Measurements from ENCODE around the gene NUP214. TPM values are rescaled to one million over a fixed set of nuclear protein-coding genes. Genes with fewer than 3 reads are reported as not detected.
"Not testable (repeated sequence)": the region's sequence is repeated elsewhere in the genome, so short reads cannot be mapped to it uniquely, and the experiment has no call there.

Gene NUP214
- total and polyA plus RNA-seq, 4 donors = 6.6 to 63.6 (median 40.3) TPM

GRCh38 chr9:131238402-131239021 lies 113.1 kb downstream of the NUP214 start:
- Histone ChIP-seq H3K27me3 (ENCODE audit: control insufficient read depth in 1 of 2, insufficient read depth in 2 of 2, low read length in 1 of 2) (no peaks in the 10 kb centered on the region), H3K27ac (ENCODE audit: low read depth in 1 of 2, low read length in 2 of 2) (no peak overlapping the region), H3K9me3 (ENCODE audit: control insufficient read depth, low read length) (no peaks in the 10 kb centered on the region), H3K36me3 (ENCODE audit: control insufficient read depth in 1 of 2, insufficient read depth in 2 of 2, low read length in 1 of 2) (peaks cover 0 to 7% of the 10 kb centered on the region in 2 donors), H3K4me3 (ENCODE audit: low read length in 2 of 2) (no peak overlapping the region), H3K4me1 (ENCODE audit: control insufficient read depth in 1 of 2, insufficient read depth in 2 of 2, low read length in 2 of 2) (no peaks in the 10 kb centered on the region)
- DNase-seq = no peak
- no peak for ATAC-seq (ENCODE audit: low FRiP score)
- intact Hi-C loops (cut with DNase I) = loop anchor here in 1 of 2 donors (5.0 kb wide), 1 partner anchor 49 kb away; the partner anchor contains the start of gene PLPP7
- 22 to 25% methylated on average over 23 of the region's 23 CpGs for WGBS, 2 donors

GRCh38 chr9:131239161-131239975 lies 114.0 kb downstream of the NUP214 start:
- Histone ChIP-seq H3K36me3 (ENCODE audit: control insufficient read depth in 1 of 2, insufficient read depth in 2 of 2, low read length in 1 of 2) (peaks cover 0 to 2% of the 10 kb centered on the region in 2 donors), H3K4me1 (ENCODE audit: control insufficient read depth in 1 of 2, insufficient read depth in 2 of 2, low read length in 2 of 2) (no peaks in the 10 kb centered on the region), H3K27ac (ENCODE audit: low read depth in 1 of 2, low read length in 2 of 2) (no peak overlapping the region), H3K9me3 (ENCODE audit: control insufficient read depth, low read length) (no peaks in the 10 kb centered on the region), H3K4me3 (ENCODE audit: low read length in 2 of 2) (no peak overlapping the region), H3K27me3 (ENCODE audit: control insufficient read depth in 1 of 2, insufficient read depth in 2 of 2, low read length in 1 of 2) (no peaks in the 10 kb centered on the region)
- no peak for ATAC-seq (ENCODE audit: low FRiP score)
- DNase-seq = peak in 1 of 2 donors; percentile 57
- WGBS, 2 donors = 91 to 95% methylated on average over 22 to 23 of the region's 23 CpGs
- intact Hi-C loops (cut with DNase I) = loop anchor here in 1 of 2 donors (5.0 kb wide), 1 partner anchor 48 kb away; the partner anchor contains the start of gene PLPP7

GRCh38 chr9:131240047-131240921 lies 114.9 kb downstream of the NUP214 start:
- peak in 1 of 2 donors; percentile 56 for DNase-seq
- Histone ChIP-seq H3K4me3 (ENCODE audit: low read length in 2 of 2) (no peak overlapping the region), H3K27ac (ENCODE audit: low read depth in 1 of 2, low read length in 2 of 2) (no peak overlapping the region), H3K27me3 (ENCODE audit: control insufficient read depth in 1 of 2, insufficient read depth in 2 of 2, low read length in 1 of 2) (no peaks in the 10 kb centered on the region), H3K4me1 (ENCODE audit: control insufficient read depth in 1 of 2, insufficient read depth in 2 of 2, low read length in 2 of 2) (no peaks in the 10 kb centered on the region), H3K9me3 (ENCODE audit: control insufficient read depth, low read length) (no peaks in the 10 kb centered on the region), H3K36me3 (ENCODE audit: control insufficient read depth in 1 of 2, insufficient read depth in 2 of 2, low read length in 1 of 2) (no peaks in the 10 kb centered on the region)
- intact Hi-C loops (cut with DNase I) = no loop called here
- 86 to 88% methylated on average over 22 of the region's 22 CpGs for WGBS, 2 donors
- ATAC-seq (ENCODE audit: low FRiP score) = no peak

- H3K4me1 ChIP-seq (ENCODE audit: control insufficient read depth in 1 of 2, insufficient read depth in 2 of 2, low read length in 2 of 2); DNase-seq; H3K27me3 ChIP-seq (ENCODE audit: control insufficient read depth in 1 of 2, insufficient read depth in 2 of 2, low read length in 1 of 2); H3K9me3 ChIP-seq (ENCODE audit: control insufficient read depth, low read length); H3K4me3 ChIP-seq (ENCODE audit: low read length in 2 of 2); intact Hi-C loops (cut with DNase I); ATAC-seq (ENCODE audit: low FRiP score); H3K36me3 ChIP-seq (ENCODE audit: control insufficient read depth in 1 of 2, insufficient read depth in 2 of 2, low read length in 1 of 2); H3K27ac ChIP-seq (ENCODE audit: low read depth in 1 of 2, low read length in 2 of 2): not testable (repeated sequence)
- WGBS, 2 donors = 89 to 91% methylated on average over 5 of the region's 5 CpGs
These were observed 118.9 kb downstream of the NUP214 start for GRCh38 chr9:131244331-131244730.

- Histone ChIP-seq H3K36me3 (ENCODE audit: control insufficient read depth in 1 of 2, insufficient read depth in 2 of 2, low read length in 1 of 2) (no peaks in the 10 kb centered on the region), H3K4me3 (ENCODE audit: low read length in 2 of 2) (no peak overlapping the region), H3K27me3 (ENCODE audit: control insufficient read depth in 1 of 2, insufficient read depth in 2 of 2, low read length in 1 of 2) (no peaks in the 10 kb centered on the region), H3K9me3 (ENCODE audit: control insufficient read depth, low read length) (no peaks in the 10 kb centered on the region), H3K27ac (ENCODE audit: low read depth in 1 of 2, low read length in 2 of 2) (no peak overlapping the region), H3K4me1 (ENCODE audit: control insufficient read depth in 1 of 2, insufficient read depth in 2 of 2, low read length in 2 of 2) (no peaks in the 10 kb centered on the region)
- intact Hi-C loops (cut with DNase I) = no loop called here
- no peak for ATAC-seq (ENCODE audit: low FRiP score)
- WGBS, 2 donors = 73 to 82% methylated on average over 4 of the region's 4 CpGs
- DNase-seq = no peak
These were observed 121.2 kb downstream of the NUP214 start for GRCh38 chr9:131246618-131247017.

- intact Hi-C loops (cut with DNase I) = no loop called here
- no peaks in the 10 kb centered on the region for H3K4me1 ChIP-seq (ENCODE audit: control insufficient read depth in 1 of 2, insufficient read depth in 2 of 2, low read length in 2 of 2)
- 91 to 92% methylated on average over 21 to 23 of the region's 23 CpGs for WGBS, 2 donors
- H3K36me3 ChIP-seq (ENCODE audit: control insufficient read depth in 1 of 2, insufficient read depth in 2 of 2, low read length in 1 of 2) = no peaks in the 10 kb centered on the region
- DNase-seq (peak in 1 of 2 donors; percentile 66), ATAC-seq (ENCODE audit: low FRiP score) (no peak)
- H3K4me3 ChIP-seq (ENCODE audit: low read length in 2 of 2) = no peak overlapping the region
- H3K9me3 ChIP-seq (ENCODE audit: control insufficient read depth, low read length) = no peaks in the 10 kb centered on the region
- H3K27me3 ChIP-seq (ENCODE audit: control insufficient read depth in 1 of 2, insufficient read depth in 2 of 2, low read length in 1 of 2) = no peaks in the 10 kb centered on the region
- no peak overlapping the region for H3K27ac ChIP-seq (ENCODE audit: low read depth in 1 of 2, low read length in 2 of 2)
These were observed 126.7 kb downstream of the NUP214 start for GRCh38 chr9:131252120-131252519.

- 71 to 72% methylated on average over 14 of the region's 14 CpGs for WGBS, 2 donors
- no peaks in the 10 kb centered on the region for H3K9me3 ChIP-seq (ENCODE audit: control insufficient read depth, low read length)
- intact Hi-C loops (cut with DNase I) = no loop called here
- ATAC-seq (ENCODE audit: low FRiP score) (peak; percentile 13), DNase-seq (peak in 1 of 2 donors; percentile 81)
- H3K4me3 ChIP-seq (ENCODE audit: low read length in 2 of 2) = no peak overlapping the region
- H3K36me3 ChIP-seq (ENCODE audit: control insufficient read depth in 1 of 2, insufficient read depth in 2 of 2, low read length in 1 of 2) = no peaks in the 10 kb centered on the region
- no peak overlapping the region for H3K27ac ChIP-seq (ENCODE audit: low read depth in 1 of 2, low read length in 2 of 2)
- H3K27me3 ChIP-seq (ENCODE audit: control insufficient read depth in 1 of 2, insufficient read depth in 2 of 2, low read length in 1 of 2) = no peaks in the 10 kb centered on the region
- H3K4me1 ChIP-seq (ENCODE audit: control insufficient read depth in 1 of 2, insufficient read depth in 2 of 2, low read length in 2 of 2) = no peaks in the 10 kb centered on the region
These were observed 128.6 kb downstream of the NUP214 start for GRCh38 chr9:131253891-131254491.

GRCh38 chr9:131254626-131255025 lies 129.2 kb downstream of the NUP214 start:
- Histone ChIP-seq H3K36me3 (ENCODE audit: control insufficient read depth in 1 of 2, insufficient read depth in 2 of 2, low read length in 1 of 2) (no peaks in the 10 kb centered on the region), H3K9me3 (ENCODE audit: control insufficient read depth, low read length) (no peaks in the 10 kb centered on the region), H3K27me3 (ENCODE audit: control insufficient read depth in 1 of 2, insufficient read depth in 2 of 2, low read length in 1 of 2) (no peaks in the 10 kb centered on the region), H3K4me3 (ENCODE audit: low read length in 2 of 2) (no peak overlapping the region), H3K4me1 (ENCODE audit: control insufficient read depth in 1 of 2, insufficient read depth in 2 of 2, low read length in 2 of 2) (no peaks in the 10 kb centered on the region), H3K27ac (ENCODE audit: low read depth in 1 of 2, low read length in 2 of 2) (no peak overlapping the region)
- WGBS, 2 donors = 93 to 98% methylated on average over 14 of the region's 14 CpGs
- intact Hi-C loops (cut with DNase I) = no loop called here
- ATAC-seq (ENCODE audit: low FRiP score) (no peak), DNase-seq (no peak)

Measured in aorta (tissue), 5 donors.